Measurements from ENCODE around the gene CNBD2.
"Not testable (repeated sequence)": the region's sequence is repeated elsewhere in the genome, so short reads cannot be mapped to it uniquely, and the experiment has no call there.

The CNBD2 gene

GRCh38 chr20:35954907-35955251 is 13.5 kb upstream of the CNBD2 start:
- H3K4me3 ChIP-seq (ENCODE audit: low read depth, low read length): peak overlapping the region; percentile 76
- peak; percentile 55 for DNase-seq (ENCODE audit: low read depth)
- no peak for TF ChIP-seq CTCF (IDR thresholded peaks at IDR 0.05; ENCODE audit: insufficient read depth, low read depth, low read length, missing control alignments)

- TF ChIP-seq CTCF (IDR thresholded peaks at IDR 0.05; ENCODE audit: insufficient read depth, low read depth, low read length, missing control alignments): no peak
- H3K4me3 ChIP-seq (ENCODE audit: low read depth, low read length): no peak overlapping the region
These were observed 11.8 kb upstream of the CNBD2 start for GRCh38 chr20:35956616-35957015.

GRCh38 chr20:35959291-35959690 is 9.1 kb upstream of the CNBD2 start:
- not testable (repeated sequence) for H3K4me3 ChIP-seq (ENCODE audit: low read depth, low read length); DNase-seq (ENCODE audit: low read depth)

More at GRCh38 chr20:35956616-35957015, 11.8 kb upstream of the CNBD2 start:
- no peak for DNase-seq (ENCODE audit: low read depth)

GRCh38 chr20:35963878-35964277 is 4.5 kb upstream of the CNBD2 start:
- TF ChIP-seq CTCF (IDR thresholded peaks at IDR 0.05; ENCODE audit: insufficient read depth, low read depth, low read length, missing control alignments): no peak
- no peak for DNase-seq (ENCODE audit: low read depth)
- no peak overlapping the region for H3K4me3 ChIP-seq (ENCODE audit: low read depth, low read length)

- no peak for DNase-seq (ENCODE audit: low read depth)
- no peak for TF ChIP-seq CTCF (IDR thresholded peaks at IDR 0.05; ENCODE audit: insufficient read depth, low read depth, low read length, missing control alignments)
- H3K4me3 ChIP-seq (ENCODE audit: low read depth, low read length): no peak overlapping the region
These were observed 540 bp downstream of the CNBD2 start for GRCh38 chr20:35968930-35969329.

GRCh38 chr20:35971981-35972380 is 3.6 kb downstream of the CNBD2 start:
- no peak for TF ChIP-seq CTCF (IDR thresholded peaks at IDR 0.05; ENCODE audit: insufficient read depth, low read depth, low read length, missing control alignments)
- no peak for DNase-seq (ENCODE audit: low read depth)
- H3K4me3 ChIP-seq (ENCODE audit: low read depth, low read length): no peak overlapping the region

GRCh38 chr20:35972462-35972861 is 4.1 kb downstream of the CNBD2 start:
- no peak for DNase-seq (ENCODE audit: low read depth)
- TF ChIP-seq CTCF (IDR thresholded peaks at IDR 0.05; ENCODE audit: insufficient read depth, low read depth, low read length, missing control alignments): no peak

GRCh38 chr20:35974256-35974655 is 5.9 kb downstream of the CNBD2 start:
- H3K4me3 ChIP-seq (ENCODE audit: low read depth, low read length): no peak overlapping the region
- no peak for DNase-seq (ENCODE audit: low read depth)
- no peak for TF ChIP-seq CTCF (IDR thresholded peaks at IDR 0.05; ENCODE audit: insufficient read depth, low read depth, low read length, missing control alignments)

More at GRCh38 chr20:35972462-35972861, 4.1 kb downstream of the CNBD2 start:
- H3K4me3 ChIP-seq (ENCODE audit: low read depth, low read length): no peak overlapping the region
